ENCODE data around the gene TCF7L2.

TCF7L2 gene

GRCh38 chr10:113126229-113127201, 176.5 kb downstream of the TCF7L2 start:
- DNase-seq (ENCODE audit: low read depth): no peak

DNA sequence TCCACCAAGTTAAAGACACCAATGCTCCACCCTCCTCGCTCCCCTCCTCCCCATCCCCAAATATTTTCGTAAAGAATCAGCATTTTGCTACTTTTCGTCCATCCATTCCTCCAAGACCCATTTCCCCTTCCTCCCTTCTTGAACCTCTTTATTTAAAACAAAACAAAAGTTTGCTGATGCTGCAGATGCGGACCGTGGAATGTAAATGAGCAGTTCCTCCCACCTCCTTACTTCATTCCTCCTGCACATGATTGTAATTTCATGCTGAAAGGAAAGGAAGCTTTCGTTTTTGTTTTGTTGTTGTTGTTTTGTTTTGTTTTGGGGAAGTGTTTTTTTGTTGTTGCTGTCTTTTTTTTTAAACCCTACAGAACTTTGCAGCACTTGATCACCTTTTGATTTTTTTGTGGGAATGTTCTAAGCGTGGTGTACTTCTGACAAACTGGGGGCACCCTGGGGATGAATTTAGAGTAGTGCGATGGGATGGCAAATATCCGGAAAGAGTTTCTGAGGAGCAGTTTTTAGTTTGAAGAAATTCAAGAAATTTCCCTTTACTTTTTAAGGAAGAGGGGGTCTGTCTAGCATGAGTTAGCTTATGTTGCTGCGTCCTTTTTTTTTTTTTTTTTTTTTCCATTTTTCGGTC, 177.3 kb downstream of the TCF7L2 start:
- no peak for DNase-seq (ENCODE audit: low read depth)

- no peak for DNase-seq (ENCODE audit: low read depth)
These were observed 177.8 kb downstream of the TCF7L2 start for GRCh38 chr10:113127901-113128283.

DNA sequence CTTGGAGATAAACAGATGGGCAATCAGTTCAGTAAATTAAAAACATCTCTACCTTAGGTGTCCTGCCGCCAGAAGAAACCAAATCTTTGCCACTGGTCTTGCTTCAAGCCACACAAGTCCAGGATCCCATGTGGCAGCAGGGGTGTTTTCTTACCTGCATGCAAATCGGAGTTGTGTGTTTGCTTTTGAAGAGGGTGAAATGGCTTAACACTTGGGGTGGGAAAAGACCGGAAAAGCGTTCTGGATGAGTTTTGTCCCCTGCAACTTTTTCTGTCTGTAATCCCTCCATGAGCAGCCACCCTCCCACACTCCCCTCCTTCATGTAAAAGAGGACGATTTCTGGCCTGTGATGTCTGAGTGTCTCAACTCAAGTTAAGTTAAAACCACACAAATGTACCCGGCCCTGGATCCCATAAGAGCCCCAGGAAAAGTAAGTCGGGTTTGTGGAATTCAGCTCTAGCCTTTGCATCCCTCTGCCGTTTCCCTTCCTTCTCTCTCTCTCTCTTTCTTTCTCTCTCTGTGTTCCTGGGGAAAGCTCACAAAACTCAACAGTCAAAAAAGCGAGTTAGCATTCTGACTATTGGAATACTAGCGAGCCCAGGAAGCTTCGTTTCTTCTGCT, 178.5 kb downstream of the TCF7L2 start:
- no peak for DNase-seq (ENCODE audit: low read depth)

GRCh38 chr10:113129117-113129516, 179.1 kb downstream of the TCF7L2 start:
- no peak for DNase-seq (ENCODE audit: low read depth)

DNA sequence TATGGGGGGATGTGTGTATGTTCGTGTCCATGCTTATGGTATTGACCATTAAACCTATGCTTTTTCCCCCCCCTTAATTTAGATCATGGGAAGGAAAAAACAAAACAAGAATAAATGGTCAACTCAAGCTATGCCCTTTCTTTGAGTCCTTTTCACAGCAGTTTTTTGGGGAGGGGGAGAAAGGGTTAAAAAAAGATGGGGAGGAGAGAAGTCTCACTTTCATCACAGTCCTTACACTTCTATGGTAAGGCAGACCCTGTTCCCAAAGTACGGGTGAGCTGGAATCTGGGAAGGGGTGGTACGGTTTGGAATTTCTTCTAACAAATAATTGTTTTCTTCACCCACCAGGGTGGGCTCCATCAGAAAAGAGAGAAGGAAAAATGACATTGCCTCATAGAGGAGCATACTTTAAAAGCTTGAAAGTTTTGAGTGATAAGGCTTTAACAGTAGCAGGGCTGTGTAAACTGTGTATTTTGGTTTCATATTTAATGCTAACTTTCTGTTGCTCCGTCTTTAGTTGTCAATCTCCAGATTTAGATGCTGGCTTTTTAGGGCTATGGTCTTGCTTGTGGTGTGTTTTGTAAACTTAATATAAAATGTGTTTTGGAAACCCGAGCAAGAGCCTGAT, 180.1 kb downstream of the TCF7L2 start:
- no peak for DNase-seq (ENCODE audit: low read depth)

- DNase-seq (ENCODE audit: low read depth): no peak
These were observed 181.7 kb downstream of the TCF7L2 start for GRCh38 chr10:113131613-113132261.

DNA sequence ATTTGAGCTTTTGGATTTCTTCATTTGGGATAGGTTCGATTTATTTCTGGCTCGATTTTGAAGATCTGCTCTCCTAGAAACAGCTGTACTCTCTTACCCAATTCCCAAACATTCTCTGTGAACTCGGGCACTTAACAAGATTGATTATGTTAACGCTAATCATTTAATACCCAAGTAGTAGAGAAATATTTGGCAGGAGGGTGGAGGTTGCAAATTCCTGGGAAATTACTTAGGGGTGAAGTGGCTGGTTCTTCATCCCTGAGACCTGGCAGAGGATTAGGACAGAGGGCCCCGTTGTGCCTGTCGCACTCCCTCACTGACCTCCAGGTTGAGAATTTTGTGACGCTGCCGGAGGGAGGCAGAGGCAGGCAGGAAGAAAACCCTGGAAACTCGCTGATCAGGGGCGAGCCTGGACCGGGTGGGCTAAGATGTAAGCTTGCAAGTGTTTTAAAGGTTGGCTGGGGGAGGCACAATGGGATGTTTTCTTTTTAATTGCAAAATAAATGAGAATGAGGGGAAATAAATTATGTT, 182.6 kb downstream of the TCF7L2 start:
- no peak for DNase-seq (ENCODE audit: low read depth)

DNA sequence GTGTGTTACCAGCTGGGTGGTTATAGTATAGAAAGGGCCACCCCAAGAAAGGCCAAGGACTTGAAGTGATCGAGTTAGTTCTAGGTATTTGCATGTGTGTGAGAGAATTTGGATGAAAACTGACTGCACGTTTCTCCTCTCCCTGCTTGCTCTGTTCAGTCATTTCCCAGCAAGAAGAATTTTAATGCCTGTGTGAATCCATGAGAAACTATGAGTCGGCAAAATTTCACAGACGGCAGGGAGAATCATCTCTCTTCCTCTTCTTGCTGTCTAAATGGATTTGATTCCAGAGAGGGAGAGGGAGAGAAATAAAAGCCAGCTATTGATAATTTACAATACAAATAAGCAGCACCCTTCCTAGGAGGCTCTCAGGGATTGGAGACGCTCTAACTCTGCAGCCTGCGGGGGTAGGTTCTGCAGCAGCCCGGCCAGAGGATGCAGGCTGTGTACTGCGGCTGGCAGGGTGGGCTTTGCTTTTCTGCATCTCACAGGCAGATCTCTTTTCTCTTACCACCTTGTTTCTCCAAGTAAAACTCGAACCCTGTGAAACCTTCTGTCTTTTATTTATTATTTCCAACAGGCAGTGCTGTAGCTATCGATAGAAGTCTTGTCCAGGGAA, 183.6 kb downstream of the TCF7L2 start:
- no peak for DNase-seq (ENCODE audit: low read depth)

DNA sequence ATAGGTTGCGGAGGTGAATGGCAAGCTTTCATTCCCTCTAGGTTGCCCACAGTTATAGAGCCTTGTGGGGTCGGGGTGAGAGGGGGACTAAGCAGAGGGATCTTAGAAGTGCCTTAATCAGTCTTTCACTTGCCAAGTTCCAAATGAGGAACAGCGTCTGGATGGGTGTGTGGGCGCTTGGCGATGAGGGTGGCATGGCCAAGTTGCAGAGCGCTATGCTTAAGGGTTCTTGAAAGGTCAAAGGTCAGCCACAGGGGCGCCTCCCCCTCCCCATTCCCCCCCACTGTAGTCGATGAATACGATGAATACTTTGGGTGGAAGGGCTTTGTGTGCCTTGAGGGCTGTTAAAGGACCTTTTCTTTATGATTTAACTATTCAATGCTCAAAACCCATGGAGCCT, 185.0 kb downstream of the TCF7L2 start:
- no peak for DNase-seq (ENCODE audit: low read depth)

DNA sequence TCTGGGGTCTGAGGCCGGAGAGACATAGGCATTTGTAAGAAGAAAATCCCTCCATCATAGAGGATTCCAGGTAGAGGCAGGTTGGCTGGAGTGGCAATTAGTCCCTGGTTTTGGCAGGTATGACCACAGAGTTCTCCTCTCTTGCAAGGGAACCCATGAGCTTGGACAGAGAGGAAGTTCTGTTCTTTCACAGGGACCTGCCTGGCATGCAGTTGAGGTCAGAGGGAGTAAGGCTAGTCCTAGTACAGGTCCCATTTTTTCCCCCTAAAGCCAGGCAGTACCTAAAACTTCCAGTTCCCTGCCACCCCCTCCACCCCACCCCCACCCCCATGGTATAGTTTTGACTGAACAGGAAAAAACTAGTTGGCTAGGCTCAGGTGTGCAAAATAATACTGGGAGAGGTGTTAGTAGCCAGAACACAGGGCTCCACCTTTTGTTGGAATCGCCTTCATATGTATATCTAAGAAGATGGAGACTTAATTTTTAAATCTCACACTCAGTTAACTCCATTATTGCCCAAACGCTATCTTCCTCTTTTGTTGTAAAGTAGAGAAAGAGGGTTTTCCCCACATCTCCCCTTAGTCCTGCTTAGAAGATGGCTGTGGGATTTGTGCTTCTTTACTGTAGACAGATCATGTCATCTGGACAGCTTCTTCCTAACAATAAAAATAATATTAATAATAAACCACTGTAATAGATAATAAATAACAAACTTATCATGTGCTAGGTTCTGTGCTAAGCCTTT, 188.1 kb downstream of the TCF7L2 start:
- DNase-seq (ENCODE audit: low read depth): no peak

GRCh38 chr10:113138937-113139585, 189.0 kb downstream of the TCF7L2 start:
- DNase-seq (ENCODE audit: low read depth): no peak

- no peak for DNase-seq (ENCODE audit: low read depth)
These were observed 189.7 kb downstream of the TCF7L2 start for GRCh38 chr10:113139699-113140098.

DNA sequence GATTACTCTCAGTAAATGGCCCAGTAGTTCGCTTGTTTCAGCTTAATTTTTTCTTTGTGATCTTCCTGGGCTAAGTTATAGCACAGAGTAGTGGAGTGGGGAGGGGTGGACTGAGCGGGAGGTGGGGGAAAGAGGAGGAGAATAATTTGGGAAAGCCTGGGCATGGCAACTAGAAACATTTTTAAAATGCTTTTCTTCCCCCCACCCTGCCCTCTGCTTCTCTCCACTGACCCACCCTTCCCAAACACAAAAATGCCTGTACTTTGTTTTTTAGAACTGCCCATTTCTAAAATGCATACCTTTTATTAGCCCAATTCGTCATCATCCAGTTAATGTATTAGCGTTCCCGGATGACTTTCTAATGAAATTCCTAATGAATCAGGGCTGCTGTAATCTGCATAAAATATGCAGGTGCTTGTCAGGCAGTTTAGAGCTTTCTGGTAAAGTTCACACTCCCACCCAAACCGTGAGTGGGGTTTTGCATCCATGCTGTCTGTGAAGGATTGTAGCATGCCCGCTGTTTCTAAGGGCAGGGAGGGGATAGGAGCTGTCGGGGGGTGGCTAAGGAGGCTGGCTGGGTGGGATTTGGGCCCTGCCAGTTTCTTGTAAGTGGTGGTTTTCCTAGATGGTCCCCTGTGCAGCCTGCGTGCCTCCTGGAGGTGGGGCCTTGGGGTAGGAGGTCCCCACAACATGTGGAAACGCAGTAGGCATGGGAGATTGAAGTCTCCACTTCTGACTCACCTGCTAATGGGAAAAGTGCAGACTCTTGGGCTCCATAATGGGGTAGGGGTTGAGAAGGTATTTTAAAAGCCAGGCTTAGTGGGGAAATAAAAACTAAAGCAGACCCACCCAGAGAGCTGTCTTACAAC, 190.3 kb downstream of the TCF7L2 start:
- no peak for DNase-seq (ENCODE audit: low read depth)

DNA sequence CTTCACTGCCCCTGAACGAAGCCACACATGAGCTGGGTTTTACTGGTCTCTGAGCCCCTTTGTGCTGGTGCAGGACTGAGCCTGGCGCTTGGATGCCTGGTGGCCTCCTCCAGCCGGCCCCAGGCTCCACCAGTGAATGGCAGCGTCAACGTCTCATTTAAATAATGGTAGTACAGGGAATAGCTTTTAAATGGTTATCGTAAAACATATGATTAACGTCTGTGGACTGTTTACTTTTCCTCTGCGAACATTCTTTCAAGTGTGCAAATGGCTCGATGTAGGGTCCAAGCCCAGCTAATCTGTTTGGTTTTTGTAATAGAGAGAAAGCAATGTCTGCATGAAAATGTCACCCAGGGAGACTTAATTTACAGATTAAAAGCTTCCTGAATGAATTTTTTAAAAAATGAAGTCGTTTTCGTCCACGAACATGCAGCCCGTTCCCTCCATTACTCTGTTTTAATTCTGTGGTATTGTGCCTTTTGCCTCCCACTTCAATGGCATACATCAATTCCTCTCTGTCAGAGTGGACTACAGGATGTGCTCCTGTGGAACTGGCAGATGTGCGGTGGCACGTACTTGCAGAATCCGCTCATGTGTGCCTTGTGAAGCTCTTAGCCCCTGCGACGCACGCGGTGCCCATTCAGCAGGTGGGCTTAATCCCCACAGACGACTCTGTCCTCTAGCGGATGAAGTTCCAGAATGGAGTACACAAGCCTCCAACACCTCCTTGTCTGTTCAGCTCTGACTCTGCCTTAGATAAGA, 192.7 kb downstream of the TCF7L2 start:
- DNase-seq (ENCODE audit: low read depth): no peak

DNA sequence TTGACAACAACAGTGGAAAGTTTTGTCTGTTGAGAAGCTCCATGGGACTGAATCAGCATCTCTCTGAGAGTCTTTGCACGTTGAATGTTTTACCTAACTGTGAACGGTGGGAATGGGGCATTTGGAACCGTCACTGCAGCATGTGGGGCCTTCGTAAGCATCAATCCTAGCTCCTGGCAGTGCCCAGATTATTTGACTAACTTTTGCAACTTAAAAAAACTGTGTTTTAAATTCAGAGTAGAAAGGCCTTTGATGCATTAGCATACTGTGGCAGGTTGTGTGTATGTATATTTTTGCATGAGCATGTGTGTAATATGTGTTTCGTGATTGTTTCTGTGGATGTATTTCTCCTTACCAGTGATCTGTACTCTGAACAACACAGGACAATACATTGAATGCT, 194.5 kb downstream of the TCF7L2 start:
- no peak for DNase-seq (ENCODE audit: low read depth)

DNA sequence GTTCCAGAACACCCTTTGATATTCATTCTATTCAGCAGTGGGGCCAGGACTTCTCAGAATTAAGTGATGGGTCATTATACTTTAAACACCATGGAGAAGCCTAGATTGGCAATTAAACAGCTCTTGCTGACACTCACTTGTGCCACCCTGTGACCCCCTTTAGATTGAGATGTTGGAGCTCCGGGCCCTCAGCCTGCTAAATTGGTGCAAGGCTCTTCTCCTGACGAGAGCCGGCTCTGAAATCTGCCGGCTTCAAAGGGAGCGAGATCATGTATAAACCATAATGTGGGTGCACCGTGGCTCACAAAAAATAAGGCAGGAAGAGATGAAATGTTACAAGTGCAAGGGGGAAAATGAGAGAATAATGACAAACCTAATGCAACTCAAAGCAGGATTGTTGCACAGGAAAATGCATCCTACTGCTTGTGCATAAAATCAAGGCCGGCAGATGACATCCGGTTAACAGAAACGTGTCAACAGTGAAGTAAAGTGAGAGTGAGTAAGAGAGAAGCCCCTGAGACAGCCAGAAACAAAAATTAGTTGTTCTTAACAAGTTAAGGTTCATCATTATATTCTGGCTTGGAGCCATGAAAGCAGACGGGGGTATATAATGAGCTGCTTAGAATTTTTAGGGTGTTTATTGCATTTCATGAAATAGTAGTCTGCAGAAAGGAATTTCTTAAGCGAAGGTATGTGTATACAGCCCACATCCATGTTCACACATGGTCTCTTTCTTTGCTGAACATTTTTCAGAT, 198.2 kb downstream of the TCF7L2 start:
- no peak for DNase-seq (ENCODE audit: low read depth)

DNA sequence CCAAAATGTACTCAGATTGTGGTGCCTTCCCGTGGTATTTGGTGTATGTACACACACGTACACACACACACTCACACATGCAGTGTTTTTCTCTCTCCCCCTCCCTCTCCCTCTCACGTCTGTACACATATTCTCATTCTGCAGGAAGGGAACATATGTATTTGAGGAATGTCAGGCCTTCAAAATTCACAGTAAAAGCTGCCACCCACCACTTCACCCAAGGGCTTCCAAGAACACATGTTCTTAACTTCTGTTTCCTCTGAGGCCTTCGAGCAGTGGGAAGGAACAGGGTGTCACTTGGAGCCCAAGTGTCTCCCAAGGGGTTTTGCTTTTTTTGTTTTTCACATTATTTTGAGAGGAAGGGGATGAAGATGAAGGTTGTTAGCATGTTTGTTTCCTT, 198.9 kb downstream of the TCF7L2 start:
- no peak for DNase-seq (ENCODE audit: low read depth)

Data from CMK (cell line).